Activated CD8-positive, alpha-beta memory T cell treated with anti-CD3 and anti-CD28 coated beads for 4 hours (primary cell): ENCODE results near the gene CDRT4.

Source experiments
- DNase-seq, 2 donors: peaks; one replicate each; pipeline ENCODE4 v3.0.0-alpha.2; 2020; ENCODE audit warnings: low read depth in 2 of 2

CDRT4 gene

DNA sequence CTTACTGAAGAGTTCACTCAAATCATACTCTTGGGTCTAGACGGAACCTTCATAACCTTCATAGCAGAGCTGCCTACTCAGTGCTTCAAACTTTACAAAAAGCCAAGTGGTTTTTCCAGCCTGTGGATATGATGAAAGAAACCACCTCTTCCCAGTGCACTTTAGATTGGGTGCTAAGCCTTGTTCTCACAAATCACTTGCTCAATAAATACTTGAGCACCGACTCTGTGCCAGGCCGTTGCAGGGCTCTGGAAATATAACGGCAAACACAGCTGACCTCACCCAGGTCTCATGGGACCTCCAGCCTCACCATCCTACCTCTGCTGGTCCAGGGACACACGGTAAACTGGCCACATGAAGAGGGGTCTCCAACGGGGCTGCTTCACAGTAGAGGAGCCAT, 35.7 kb downstream of the CDRT4 start:
- DNase-seq: no peak

DNA sequence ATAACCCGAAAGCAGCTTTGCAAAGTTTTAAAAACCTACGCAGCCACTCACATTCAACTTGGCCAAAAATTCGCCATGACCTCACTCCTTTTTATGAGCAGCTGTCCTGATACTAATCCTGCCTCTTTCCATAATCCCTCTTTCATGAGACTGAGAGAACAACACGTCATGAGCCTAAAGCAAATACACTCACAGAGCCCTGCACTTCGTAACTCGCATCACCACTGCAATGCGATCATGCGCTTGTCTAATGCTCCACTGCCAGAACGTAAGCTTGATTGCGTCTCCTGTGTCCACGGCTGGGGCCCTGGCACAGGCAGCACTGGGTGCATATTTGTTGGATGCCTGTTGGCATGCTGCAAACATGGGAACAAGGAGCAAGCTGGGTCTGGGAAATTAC, 36.2 kb downstream of the CDRT4 start:
- DNase-seq: no peak

DNA sequence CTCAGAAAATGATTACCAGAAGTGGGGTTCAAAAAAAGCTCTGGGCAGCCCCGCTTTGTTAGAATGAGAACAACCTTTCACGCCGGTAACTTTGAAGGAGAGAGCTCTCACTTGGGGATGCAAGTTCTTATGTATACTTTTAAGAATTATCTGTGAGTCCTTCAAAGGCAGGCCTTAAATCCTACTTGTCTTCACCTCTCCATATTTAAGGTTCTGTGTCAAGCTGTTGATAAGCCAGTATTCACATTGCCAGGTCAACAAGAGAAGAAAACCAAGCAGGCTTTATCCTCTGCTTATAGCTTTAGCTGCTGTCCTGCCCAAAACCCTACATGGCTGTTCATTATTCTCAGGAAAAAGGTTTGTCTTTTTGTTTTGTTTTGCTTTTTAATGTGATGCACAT, 42.9 kb downstream of the CDRT4 start:
- DNase-seq: no peak

DNA sequence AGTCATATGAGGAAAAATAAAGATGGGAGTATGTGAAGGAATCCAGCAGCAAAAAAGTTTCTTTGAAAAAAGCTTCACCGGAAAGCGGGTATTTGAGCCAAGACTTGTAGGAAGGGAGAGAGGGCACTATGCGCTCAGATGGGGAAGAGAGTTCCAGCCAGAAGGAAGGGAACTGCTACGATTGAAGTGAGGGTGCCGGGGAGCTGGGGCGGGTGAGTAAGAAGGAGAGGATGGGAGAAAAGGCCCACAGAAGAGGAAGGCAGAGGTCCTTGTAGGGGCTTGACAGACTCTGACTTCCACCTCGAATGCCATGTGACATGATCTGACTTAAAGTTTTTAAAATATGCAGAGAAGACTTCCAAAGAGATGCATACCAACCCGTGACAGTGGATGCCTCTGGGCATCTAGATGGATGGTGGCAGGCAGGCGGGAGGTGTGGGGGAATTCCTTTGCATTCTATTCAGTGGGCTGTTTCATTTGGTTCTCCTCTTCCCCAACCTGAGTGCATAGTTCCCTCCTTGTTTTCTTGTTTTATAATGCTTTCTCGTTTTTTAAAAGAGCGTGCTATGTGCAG, 44.9 kb downstream of the CDRT4 start:
- no peak for DNase-seq

DNA sequence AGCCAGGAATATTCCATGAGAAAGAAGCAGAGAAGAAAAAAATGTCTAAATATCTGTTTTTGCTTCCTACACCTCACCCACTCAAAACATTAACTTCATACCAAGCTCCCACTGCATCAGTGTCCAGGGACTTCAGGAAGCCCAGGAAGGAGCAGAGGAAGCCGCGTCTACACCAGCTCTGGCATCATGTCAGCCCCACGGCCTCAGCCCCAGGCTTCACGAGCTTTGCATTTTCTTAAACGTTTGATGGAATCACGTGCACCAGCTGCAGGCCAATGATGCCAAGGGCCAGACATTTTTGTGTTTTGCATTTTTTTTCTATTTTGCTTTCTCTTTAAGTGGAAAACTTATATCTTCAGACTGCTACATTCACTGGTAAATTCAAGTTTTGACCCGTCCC, 48.6 kb downstream of the CDRT4 start:
- no peak for DNase-seq

DNA sequence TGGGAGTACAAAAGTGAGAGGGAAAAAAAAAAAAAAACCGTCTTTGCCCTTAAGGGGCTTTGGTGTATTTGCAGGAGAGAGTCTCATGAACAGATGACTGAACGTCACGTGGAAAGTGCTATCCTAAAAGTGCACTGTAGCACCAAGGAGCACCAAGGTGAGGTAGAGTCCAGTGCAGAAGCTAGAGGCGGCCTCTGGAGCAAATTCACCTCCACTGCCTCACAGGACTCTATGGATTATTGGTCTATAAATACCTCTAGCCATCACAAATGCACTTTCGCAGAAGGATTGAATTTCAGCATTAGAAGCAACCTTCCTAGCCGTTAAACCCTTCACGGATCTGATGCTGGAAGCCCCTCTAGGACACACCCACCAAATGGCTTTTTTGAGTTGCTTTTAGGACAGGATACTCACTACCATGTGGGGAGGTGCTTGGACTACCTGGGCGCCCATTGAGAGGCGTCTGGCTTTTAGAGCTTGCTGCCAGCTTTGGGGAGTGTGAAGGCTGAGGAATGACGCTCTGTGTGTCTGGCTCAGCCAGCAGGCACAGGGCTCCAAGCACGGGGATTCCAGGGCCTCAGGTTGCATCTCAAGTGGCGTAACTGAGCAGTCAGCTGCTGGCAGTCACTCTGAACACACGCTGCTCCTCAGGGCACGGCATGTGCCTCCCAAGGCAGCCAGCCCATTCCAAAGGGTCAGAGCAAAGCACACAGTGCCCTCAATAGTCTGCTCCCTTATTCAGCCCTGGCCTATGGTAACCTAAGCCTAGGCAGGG, 52.7 kb downstream of the CDRT4 start:
- no peak for DNase-seq

DNA sequence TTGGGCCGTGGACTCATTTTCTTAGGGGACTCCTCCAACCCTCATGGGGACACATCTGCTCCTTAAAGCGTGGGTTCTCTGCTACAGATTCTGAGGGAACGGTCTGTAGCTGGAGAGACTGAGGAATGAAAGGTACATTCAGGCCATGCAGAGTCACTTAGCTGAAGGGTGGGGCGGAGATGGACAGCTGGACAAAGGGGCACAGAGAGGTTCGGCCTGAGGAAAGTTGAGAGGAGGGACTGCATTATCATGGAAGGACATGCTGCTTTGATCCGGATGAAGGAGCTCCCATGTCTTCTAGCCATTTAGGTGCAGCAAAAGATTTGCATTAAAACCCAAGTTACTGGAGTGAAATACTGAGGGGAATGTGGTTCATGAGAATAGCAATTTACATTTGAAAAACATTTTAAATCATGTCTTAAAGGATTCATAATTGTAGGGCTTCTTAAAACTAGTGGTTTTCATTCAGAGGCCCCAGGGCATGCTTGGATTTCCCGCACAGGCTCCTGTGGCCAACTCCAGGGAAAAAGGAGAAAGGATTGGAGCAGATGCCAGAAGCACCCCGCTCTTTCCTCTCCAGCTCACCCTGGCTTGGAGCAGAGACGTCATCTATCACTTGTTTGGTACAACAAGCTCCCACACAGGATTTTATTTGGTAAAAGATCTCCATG, 54.2 kb downstream of the CDRT4 start:
- DNase-seq: no peak

DNA sequence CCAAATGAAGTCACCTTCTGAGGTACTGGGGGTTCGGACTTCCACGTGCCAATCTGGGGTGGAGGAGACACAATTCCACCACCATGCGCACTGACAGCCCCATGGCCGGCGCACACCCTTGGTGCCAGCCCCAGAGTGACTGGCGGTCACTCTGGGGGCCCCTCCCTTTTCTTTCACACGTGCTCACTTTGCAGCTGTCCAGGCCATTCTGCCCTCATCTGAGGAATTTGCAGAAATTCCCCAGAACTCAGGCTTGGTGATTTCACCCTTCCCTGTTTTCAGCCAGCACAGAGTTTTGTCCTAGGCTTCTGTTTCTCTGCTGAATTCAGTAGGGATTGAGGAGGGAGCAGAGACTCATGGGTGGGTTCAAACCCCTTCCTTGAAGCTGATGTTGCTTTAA, 54.8 kb downstream of the CDRT4 start:
- no peak for DNase-seq

DNA sequence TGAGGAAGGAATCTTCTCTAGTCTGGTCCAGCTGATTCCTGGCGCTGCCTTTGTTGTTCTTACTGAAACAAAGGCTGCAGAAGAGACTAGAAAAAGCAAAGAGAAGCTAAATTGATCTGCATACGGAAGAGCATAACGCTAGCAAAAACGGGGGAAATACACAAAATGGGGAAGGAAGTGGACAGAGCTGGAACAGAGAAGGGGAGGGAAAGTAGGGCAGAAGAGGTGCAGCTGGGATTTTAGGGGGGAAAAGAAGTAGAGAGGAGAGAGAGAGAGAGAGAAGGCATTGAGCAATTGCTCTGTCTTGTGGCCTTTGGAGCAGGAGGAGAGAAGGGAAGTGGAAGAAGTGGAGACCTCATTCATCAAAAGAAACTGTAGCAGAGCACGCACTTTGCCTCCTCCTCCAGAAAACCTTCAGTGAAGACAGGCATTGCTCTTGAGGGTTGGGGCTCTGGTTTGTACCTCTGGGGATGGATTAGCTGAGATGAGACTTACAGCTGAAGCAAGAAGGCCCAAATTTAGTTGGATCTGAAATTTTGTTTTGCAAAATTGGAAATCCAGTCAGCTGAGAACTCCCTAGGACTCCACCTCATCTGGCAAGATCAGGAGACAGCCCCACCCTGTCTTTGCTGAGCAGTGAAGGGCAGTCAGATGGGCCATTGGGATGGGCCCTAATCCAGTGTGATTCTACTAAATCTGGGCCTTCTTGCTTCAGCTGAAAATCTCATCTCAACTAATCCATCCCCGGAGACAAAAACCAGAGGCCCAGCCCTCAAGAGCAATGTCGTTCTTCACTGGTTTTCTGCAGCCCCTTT, 55.8 kb downstream of the CDRT4 start:
- no peak for DNase-seq

DNA sequence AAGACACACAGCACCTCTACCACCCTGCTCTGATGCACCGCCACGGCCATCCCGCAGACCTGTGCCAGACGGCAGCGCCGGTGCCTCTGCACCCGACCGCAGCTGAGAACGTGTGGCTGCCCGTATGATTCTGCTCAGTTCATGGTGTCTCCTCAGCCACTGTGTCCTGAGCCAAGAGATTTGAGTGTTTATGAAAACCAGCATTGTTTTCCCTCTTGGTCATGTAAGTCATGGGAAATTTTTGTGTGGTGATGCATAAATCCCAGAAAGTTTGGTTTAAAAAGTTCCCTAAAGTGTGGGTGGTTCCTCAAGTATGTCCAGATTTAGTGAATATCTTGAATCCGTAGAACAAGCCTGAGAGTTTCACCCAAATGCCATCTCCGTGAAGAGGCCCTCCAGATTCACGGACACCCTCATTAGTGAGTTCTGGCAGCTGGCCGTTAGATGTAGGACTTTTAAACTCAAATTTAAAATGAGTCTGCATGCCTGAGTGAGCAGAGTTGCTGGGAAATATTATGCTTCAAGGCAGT, 57.6 kb downstream of the CDRT4 start:
- no peak for DNase-seq

DNA sequence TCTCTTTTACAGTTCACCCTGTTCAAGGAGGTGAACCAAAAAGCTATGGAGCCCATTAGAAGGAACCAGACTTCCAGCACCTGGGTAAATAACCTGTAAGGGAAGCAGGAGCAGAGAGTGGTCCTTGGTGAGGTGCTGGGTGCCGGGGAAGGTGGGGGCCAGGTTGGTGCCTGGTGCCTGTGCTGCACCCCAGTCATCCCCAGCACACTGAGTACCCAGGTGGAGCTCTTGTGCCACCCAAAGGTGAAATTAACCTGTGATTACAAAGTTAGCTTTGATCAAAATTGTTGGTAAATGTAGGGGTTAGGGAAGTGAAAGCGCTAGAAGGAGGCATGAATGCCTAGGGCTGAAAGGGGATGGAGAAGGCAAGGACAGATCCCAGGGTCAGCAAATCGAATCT, 58.6 kb downstream of the CDRT4 start:
- no peak for DNase-seq

DNA sequence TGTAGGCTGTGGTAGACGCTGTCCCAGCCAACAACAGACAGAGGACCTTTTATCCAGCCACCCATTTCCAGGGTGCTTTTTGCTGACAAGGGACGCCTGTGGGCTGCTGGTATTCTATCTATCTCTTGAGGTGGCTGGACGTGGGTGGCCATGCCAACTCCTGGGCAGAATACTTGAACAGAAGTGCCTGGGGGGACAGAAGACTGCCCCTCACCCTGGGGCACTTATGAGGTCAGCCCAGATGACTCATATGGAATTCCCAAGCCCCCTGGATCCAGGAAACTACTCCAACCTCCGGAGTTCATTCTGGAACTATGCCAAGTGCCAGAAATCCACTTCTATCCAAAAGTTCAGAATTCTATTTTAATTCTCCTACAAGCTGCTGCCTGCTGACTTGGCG, 61.3 kb downstream of the CDRT4 start:
- DNase-seq: no peak

DNA sequence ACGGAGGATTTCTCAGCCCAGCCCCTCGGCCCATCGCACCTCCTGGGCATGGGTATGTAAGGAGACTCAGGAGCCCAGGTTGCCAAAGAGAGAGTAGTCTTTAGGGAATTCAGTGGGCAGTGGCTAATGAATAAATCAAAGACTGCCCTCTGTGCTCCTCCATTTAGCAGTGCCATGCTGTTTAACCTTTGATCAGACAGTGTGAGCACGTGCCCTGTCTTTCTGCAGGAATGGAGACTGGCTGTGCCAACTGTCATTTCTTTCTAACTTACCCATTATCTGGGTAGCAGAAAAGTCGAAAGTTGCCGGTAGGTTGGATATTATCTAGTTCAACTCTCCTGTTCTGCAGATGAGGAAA, 62.4 kb downstream of the CDRT4 start:
- no peak for DNase-seq

DNA sequence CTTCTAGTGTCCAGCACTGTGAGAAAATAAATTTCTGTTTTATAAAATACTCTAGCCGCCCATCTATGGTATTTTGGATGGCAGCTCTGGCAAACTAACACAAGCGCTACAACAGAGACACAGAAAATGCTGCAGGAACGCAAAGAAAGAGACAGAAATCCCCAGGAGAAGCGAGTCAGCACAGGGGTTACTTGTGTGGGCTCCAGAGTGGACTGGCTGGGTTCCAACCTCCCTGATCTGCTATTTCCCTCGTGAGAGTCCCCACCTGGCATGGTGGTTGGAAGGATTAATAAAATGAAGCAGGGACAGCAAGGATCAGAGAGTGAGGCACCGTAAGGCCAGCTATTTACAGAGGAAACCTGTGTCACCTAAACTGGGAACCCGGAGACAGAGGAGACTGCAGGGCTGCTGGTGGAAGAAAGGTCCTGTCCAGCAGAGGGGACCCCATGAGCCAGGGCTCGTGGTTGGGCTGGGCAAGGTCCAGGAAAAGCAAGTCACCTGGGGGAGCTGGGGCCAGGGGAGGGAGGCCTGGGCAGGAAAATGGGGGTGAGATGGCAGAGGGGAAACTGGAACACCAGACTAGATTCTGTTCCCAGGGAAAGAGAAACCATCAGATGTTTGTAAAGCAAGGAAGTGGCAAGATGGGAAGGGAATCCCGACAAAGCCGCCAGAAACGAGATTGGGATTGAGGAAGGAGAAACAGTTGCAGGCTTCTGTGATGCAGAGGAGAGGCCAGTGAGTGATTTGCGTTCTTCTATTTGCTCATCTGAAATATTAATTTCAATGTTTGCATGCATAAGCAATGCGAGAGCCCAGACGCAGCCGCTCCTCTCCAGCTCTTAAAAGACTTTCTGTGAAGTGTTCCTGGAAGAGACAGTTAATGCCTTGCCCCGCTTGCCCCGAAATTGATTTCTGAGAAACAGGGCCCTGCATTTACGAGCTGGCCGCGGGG, 63.0 kb downstream of the CDRT4 start:
- no peak for DNase-seq

DNA sequence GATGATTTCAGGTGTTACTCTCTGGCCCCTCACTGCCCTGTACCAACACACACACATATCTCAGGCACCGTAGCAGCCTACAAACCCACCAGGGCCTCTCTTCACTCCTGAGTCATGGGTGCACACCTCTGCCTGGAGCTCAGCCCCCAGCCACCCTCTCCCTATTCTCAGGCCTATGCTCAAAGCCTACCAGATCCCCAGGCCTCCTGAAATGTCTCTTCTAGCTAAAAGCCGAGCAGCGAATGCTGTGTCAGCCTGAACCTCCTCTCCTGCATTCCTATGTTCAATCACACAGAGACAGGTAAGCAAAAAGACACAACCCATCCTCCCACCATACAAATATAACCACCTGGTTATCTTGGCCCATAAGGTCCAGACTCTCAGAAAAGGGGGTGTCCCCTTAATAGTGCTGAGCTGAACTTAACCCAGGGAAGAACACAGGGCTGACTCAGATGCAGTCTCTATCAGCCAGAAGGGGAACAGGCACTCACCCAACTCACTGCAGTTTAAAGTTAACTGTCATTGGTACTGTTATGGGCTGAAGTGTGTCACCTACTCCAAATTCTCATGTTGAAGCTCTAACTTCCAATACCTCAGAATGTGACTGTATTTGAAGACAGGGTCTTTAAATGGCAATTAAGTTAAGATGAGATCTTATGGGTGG, 64.0 kb downstream of the CDRT4 start:
- no peak for DNase-seq

DNA sequence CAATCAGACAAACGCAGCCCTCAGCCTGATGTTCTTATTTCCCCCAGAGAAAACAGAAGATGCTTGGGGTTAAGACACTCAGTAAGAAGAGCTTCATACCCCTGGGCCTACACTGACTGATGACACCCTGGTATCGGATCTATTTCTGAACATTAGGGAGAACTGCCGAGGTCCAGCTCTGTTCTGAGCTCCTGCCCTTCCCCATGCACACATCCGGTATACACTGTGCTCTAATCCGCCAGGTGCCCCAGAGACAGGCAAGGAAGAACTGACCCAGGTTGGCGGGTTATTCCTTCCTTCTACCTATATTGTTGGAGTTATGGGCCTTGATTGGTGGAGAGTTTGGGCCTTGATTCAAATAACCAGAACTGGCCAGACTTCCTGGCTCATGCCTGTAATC, 68.0 kb downstream of the CDRT4 start:
- no peak for DNase-seq

DNA sequence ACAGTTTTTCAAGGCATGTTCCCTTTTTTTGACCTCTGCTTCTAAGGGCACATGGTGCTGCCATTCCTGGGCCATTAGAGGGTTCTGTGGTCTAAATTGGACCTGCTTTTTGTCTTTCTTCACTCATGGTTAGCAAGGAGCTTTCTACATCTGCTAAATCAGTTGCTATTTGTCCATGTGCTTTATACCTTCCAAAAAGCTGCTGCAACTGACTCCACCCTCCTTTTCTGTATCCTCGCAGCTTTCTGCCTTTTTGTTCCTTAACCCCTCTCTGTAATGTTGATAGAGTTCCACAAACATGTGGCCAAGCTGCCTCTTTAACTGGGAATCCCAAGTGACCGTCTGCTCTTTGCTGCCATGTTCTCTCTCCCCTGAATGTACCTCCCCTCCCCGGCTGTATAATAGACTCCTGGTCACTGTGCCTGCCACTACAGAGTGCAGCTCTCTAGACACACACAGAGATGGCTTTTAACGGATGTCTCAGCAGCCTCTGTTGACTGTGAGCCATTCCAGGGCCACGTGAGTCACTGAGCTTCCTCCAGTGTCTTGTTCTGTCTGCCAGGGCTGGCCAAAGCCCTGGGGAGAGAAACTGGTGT, 68.6 kb downstream of the CDRT4 start:
- DNase-seq: no peak

DNA sequence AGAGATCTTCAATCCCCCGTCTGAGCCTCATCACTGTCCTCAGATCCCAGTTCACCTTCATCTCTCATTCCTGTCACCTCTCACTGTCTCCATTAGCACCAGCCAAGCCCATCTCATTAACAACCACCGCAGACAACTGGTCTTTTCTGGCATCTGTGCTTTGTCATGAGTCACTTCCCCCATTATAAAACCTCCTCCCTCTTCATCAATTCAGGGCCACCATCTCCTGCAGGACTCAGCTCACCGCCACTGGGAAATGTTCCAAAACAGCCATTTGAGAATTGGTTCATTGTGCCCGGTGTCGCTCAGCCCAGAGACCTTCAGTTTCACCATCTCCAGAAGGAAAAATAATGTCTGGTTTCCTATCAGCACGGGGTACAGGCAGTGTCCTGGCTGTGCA, 69.1 kb downstream of the CDRT4 start:
- no peak for DNase-seq

DNA sequence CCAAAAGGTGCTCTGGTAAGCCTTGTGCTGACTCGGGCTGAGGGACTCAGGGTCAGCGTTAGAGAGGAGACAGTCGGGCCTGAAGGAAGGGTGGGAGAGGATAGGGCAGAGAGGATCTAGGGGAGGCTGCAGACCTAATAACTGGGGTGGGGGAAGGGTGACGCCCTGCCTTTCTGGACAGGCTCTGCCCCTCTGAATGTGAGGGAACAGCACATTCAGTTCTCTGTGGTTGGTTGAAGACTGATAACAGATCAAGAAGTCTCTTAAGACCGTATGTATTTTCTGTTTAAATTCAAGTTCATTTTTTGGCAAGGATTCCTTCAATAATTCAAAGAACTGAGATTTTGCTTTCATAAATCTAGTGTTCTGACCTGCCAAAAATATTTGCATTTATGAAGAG, 69.8 kb downstream of the CDRT4 start:
- DNase-seq: no peak

DNA sequence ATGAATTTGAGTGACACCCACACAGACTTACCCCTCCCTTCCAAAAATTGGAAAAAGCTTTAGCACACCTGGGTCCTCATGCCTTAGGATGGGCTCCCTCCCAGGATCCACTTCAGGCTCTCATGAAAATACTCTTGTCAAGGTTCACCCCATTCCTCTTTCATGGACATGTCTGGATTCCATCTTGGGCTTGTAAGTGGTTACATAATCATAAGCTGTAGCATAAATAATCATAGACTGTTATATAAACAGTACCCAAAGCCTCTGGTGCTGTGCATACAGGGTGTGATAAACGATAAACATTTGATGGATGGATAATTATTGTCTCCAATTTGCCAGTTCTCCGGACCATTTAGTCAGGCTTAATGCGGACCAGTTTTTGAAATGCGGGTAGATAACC, 72.3 kb downstream of the CDRT4 start:
- DNase-seq: no peak
